Suprapubic skin (tissue), 3 donors: ENCODE data around the gene LHFPL6.

Source experiments
- POLR2A ChIP-seq, 2 donors: fragments of 450-650 bp; IDR thresholded peaks; one replicate each; pipeline ENCODE4 v1.6.1; 2017; ENCODE audit warnings: antibody characterized with exemption in 2 of 2, mild to moderate bottlenecking in 2 of 2, moderate library complexity in 2 of 2
- TF ChIP-seq, protein P1 (sequence below), 2 donors: fragments of 200-600 bp in 1 of 2; fragments of 450-650 bp in 1 of 2; sonication (generic) in 1 of 2; IDR thresholded peaks; one replicate each; pipeline ENCODE4 v1.5.1; 2016 to 2019; ENCODE audit warnings: antibody characterized with exemption in 2 of 2, mild to moderate bottlenecking in 1 of 2, moderate library complexity in 1 of 2

DNA sequence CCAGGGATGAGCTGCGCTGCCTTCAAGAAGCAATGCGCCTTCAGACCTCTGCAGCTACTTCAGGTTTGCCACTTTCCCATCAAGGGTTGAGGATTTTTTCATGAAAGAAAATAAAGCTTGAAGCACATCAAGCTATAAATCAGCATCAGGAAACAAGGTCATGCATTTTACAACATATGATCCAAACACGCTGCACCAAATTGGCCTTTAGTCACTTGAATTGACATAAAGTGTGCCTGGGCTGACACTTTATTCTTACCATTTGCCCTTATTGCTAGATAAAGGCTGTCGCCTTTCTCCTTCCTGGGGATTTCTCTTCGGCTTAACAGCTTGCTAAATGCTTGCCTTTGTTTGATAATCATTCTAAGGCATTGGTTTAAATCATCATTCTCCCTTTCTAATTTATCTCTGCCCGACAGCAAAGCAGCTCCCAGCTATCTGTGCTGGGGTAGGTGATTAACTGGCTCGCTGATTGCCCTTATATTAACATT is 87.7 kb downstream of the LHFPL6 start:
- TF ChIP-seq, protein P1, sequence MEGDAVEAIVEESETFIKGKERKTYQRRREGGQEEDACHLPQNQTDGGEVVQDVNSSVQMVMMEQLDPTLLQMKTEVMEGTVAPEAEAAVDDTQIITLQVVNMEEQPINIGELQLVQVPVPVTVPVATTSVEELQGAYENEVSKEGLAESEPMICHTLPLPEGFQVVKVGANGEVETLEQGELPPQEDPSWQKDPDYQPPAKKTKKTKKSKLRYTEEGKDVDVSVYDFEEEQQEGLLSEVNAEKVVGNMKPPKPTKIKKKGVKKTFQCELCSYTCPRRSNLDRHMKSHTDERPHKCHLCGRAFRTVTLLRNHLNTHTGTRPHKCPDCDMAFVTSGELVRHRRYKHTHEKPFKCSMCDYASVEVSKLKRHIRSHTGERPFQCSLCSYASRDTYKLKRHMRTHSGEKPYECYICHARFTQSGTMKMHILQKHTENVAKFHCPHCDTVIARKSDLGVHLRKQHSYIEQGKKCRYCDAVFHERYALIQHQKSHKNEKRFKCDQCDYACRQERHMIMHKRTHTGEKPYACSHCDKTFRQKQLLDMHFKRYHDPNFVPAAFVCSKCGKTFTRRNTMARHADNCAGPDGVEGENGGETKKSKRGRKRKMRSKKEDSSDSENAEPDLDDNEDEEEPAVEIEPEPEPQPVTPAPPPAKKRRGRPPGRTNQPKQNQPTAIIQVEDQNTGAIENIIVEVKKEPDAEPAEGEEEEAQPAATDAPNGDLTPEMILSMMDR (IDR thresholded peaks at IDR 0.05), result no peak
- TF ChIP-seq POLR2A (IDR thresholded peaks at IDR 0.05), result no peak
